Mesendoderm (in vitro differentiated cells): ENCODE measurements around the gene SYNE2.
"Not testable (repeated sequence)": the region's sequence is repeated elsewhere in the genome, so short reads cannot be mapped to it uniquely, and the experiment has no call there.

Experiments
- DNase-seq: peaks from one replicate; pipeline ENCODE4 v3.0.0; 2013
- H2AK5ac ChIP-seq: 2 replicates; pipeline ENCODE4 v1.6.1; 2013; ENCODE audit warnings: low read length, inconsistent platforms
- H2BK120ac ChIP-seq: 2 replicates; pipeline ENCODE4 v1.6.1; 2013; ENCODE audit warnings: low read depth, mild to moderate bottlenecking, low read length, moderate library complexity, mixed read lengths
- H2BK15ac ChIP-seq: replicated peaks from 2 replicates; pipeline ENCODE4 v1.6.1; 2013; ENCODE audit warnings: low read depth, mild to moderate bottlenecking, moderate library complexity
- H2BK5ac ChIP-seq: 2 replicates; pipeline ENCODE4 v1.6.1; 2013; ENCODE audit warnings: low read length, inconsistent platforms
- H3K18ac ChIP-seq: 2 replicates; pipeline ENCODE4 v1.6.1; 2013; ENCODE audit warnings: mild to moderate bottlenecking, low read length, mixed read lengths
- H3K23ac ChIP-seq: one replicate; pipeline ENCODE4 v1.6.1; 2013; ENCODE audit warnings: low read length
- H3K27ac ChIP-seq: 2 replicates; pipeline ENCODE4 v1.5.1; 2013; ENCODE audit warnings: low read depth, mild to moderate bottlenecking, inconsistent platforms, low read length, moderate library complexity
- H3K27me3 ChIP-seq: 2 replicates; pipeline ENCODE4 v1.6.1; 2013; ENCODE audit warnings: low read length, control low read depth, mild to moderate bottlenecking, inconsistent platforms; ENCODE audit not compliant: insufficient read depth, poor library complexity
- H3K36me3 ChIP-seq: 2 replicates; pipeline ENCODE4 v1.6.1; 2013; ENCODE audit warnings: low read length, inconsistent platforms; ENCODE audit not compliant: control insufficient read depth, insufficient read depth
- H3K4ac ChIP-seq: one replicate; pipeline ENCODE4 v1.6.1; 2013; ENCODE audit warnings: low read depth, mild to moderate bottlenecking, low read length, moderate library complexity
- H3K4me1 ChIP-seq: 2 replicates; pipeline ENCODE4 v1.6.1; 2013; ENCODE audit warnings: low read depth, low read length, inconsistent platforms; ENCODE audit not compliant: control insufficient read depth
- H3K4me2 ChIP-seq: 2 replicates; pipeline ENCODE4 v1.6.1; 2013; ENCODE audit warnings: low read length
- H3K4me3 ChIP-seq: 2 replicates; pipeline ENCODE4 v1.5.1; 2013; ENCODE audit warnings: mild to moderate bottlenecking, low read length
- H3K56ac ChIP-seq: one replicate; pipeline ENCODE4 v1.6.1; 2013; ENCODE audit warnings: low read length
- H3K79me1 ChIP-seq: 2 replicates; pipeline ENCODE4 v1.6.1; 2013; ENCODE audit warnings: low read length, inconsistent platforms
- H3K79me2 ChIP-seq: 2 replicates; pipeline ENCODE4 v1.6.1; 2013; ENCODE audit warnings: mild to moderate bottlenecking, low read length; ENCODE audit not compliant: control insufficient read depth, insufficient read depth
- H3K9ac ChIP-seq: 2 replicates; pipeline ENCODE4 v1.6.1; 2013; ENCODE audit warnings: low read length, inconsistent platforms
- H4K5ac ChIP-seq: one replicate; pipeline ENCODE4 v1.6.1; 2013; ENCODE audit warnings: low read length
- H4K8ac ChIP-seq: one replicate; pipeline ENCODE4 v1.6.1; 2013; ENCODE audit warnings: low read depth, mild to moderate bottlenecking, control low read depth, low read length, moderate library complexity
- WGBS: extraction: QIAGEN DNeasy Blood & Tissue Kit; methylation state at CpG from one replicate; pipeline ENCODE4 v1.1.7; 2013; ENCODE audit warnings: low lambda C conversion rate, missing lambda C conversion rate; ENCODE audit not compliant: insufficient coverage; ENCODE audit errors: extremely low coverage; 5-methylcytosine and 5-hydroxymethylcytosine counted together

The SYNE2 gene

DNA sequence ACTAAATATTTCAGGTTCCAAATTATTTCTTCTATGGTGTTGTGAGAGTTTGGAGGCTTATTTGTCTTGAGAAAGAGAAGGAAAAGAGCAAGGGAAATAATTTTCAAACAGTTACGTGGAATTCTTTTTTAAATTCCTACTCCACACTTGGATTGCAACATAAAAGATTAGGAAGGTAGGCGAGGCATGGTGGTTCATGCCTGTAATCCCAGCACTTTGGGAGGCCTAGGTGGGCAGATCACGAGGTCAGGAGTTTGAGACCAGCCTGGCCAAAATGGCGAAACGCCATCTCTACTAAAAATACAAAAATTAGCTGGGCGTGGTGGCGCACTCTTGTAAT is 265.6 kb downstream of the SYNE2 start:
- not testable (repeated sequence) for H2BK15ac ChIP-seq, H3K18ac ChIP-seq, H3K36me3 ChIP-seq, H3K79me2 ChIP-seq, H4K8ac ChIP-seq, H3K4me2 ChIP-seq, H2AK5ac ChIP-seq, H4K5ac ChIP-seq, H3K4me1 ChIP-seq, H3K4ac ChIP-seq, H2BK5ac ChIP-seq, H3K27me3 ChIP-seq, H3K23ac ChIP-seq, H3K27ac ChIP-seq, H3K56ac ChIP-seq, H3K4me3 ChIP-seq, H3K79me1 ChIP-seq, DNase-seq, H2BK120ac ChIP-seq, H3K9ac ChIP-seq
- no CpG with 5 or more reads among the region's 7 CpGs for WGBS

DNA sequence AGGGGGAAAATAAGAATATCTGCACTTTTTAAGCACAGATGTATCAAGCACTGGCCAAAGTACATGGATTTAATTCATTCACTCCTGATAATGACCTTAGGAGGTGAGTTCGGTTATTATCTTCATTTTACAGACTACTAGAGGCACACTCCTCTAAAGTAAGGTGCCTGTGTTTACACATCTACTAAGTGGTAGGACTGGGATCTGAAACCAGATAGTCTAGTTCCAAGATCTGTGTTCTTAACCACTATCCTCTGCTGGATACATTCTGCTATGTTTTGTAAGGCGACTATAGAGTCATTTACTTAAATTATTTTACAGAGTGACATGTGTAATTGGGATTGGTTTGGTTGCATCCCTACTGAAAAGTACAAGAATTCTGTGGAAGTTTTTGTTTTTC is 266.1 kb downstream of the SYNE2 start:
- no peaks in the 10 kb centered on the region for H3K36me3 ChIP-seq
- H3K4me3 ChIP-seq: no peak overlapping the region
- WGBS: no CpG with 5 or more reads among the region's 2 CpGs

DNA sequence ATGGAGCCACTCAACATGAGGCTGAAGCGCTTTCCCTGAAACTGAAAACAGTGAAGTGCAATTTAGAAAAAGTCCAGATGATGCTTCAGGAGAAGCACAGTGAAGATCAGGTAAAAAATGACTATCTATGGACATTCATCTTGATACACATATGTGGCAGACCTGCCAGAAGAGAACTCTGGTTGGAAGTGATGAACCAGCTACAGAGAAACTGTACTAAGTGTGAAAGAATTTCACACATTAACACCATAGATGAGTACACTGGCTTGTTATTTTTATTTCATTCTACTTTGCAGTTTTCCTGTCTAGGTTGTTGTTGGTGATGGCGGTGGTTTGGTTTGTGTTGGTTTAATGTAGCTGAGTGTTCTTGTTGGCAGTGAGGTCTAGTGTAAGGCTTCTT is 266.7 kb downstream of the SYNE2 start:
- no peak overlapping the region for H3K4me3 ChIP-seq
- H3K4me1 ChIP-seq: no peaks in the 10 kb centered on the region
- H3K27ac ChIP-seq: no peak overlapping the region
- H3K23ac ChIP-seq: no peak overlapping the region
- no peaks in the 10 kb centered on the region for H3K79me1 ChIP-seq
- no peak overlapping the region for H4K8ac ChIP-seq
- no peak overlapping the region for H2BK5ac ChIP-seq
- no peak overlapping the region for H2BK15ac ChIP-seq
- no peaks in the 10 kb centered on the region for H3K36me3 ChIP-seq
- H3K56ac ChIP-seq: no peak overlapping the region
- H3K4ac ChIP-seq: no peak overlapping the region
- H3K79me2 ChIP-seq: no peaks in the 10 kb centered on the region
- WGBS: 100% methylated on average over 1 of the region's 2 CpGs
- no peaks in the 10 kb centered on the region for H3K27me3 ChIP-seq
- H4K5ac ChIP-seq: no peak overlapping the region
- no peak overlapping the region for H3K18ac ChIP-seq
- H3K4me2 ChIP-seq: no peak overlapping the region
- peak; percentile 44 for DNase-seq
- H2BK120ac ChIP-seq: no peak overlapping the region
- H2AK5ac ChIP-seq: no peak overlapping the region
- H3K9ac ChIP-seq: no peak overlapping the region

More for the DNA sequence above, 266.1 kb downstream of the SYNE2 start:
- Histone ChIP-seq H2BK5ac (no peak overlapping the region), H2BK120ac (no peak overlapping the region), H3K27me3 (no peaks in the 10 kb centered on the region), H3K9ac (no peak overlapping the region), H3K4me2 (no peak overlapping the region), H3K4me1 (no peaks in the 10 kb centered on the region), H3K79me2 (no peaks in the 10 kb centered on the region), H2AK5ac (no peak overlapping the region), H3K27ac (no peak overlapping the region), H3K56ac (no peak overlapping the region), H4K5ac (no peak overlapping the region), H3K4ac (no peak overlapping the region), H3K18ac (no peak overlapping the region), H4K8ac (no peak overlapping the region), H2BK15ac (no peak overlapping the region), H3K23ac (no peak overlapping the region), H3K79me1 (no peaks in the 10 kb centered on the region)
- DNase-seq: no peak

DNA sequence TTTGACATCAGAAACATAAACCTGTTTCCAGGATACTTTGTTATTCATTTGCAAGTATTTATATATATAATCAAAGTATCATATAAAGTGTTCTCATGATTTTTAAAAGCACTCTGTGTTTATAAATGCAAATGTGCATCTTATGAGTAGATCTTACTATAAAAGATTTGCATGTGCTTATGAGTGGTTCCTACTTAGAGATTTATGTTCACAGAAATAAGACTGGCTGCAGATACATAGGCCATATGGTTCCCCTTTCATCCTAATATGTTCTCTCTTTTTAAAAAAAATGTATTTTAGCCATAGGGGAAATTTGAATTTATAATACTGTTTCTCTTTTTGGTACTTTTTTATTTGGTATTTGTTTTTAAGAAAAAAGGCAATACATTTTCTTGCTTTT is 267.2 kb downstream of the SYNE2 start:
- no peak for DNase-seq
- Histone ChIP-seq H3K9ac (no peak overlapping the region), H4K8ac (no peak overlapping the region), H3K36me3 (no peaks in the 10 kb centered on the region), H3K4me3 (no peak overlapping the region), H3K79me2 (no peaks in the 10 kb centered on the region), H4K5ac (no peak overlapping the region), H3K18ac (no peak overlapping the region), H3K4me1 (no peaks in the 10 kb centered on the region), H2BK120ac (no peak overlapping the region), H2BK5ac (no peak overlapping the region), H3K23ac (no peak overlapping the region), H3K79me1 (no peaks in the 10 kb centered on the region), H3K56ac (no peak overlapping the region), H2AK5ac (no peak overlapping the region), H3K27me3 (no peaks in the 10 kb centered on the region), H3K4ac (no peak overlapping the region), H3K27ac (no peak overlapping the region), H3K4me2 (no peak overlapping the region), H2BK15ac (no peak overlapping the region)

DNA sequence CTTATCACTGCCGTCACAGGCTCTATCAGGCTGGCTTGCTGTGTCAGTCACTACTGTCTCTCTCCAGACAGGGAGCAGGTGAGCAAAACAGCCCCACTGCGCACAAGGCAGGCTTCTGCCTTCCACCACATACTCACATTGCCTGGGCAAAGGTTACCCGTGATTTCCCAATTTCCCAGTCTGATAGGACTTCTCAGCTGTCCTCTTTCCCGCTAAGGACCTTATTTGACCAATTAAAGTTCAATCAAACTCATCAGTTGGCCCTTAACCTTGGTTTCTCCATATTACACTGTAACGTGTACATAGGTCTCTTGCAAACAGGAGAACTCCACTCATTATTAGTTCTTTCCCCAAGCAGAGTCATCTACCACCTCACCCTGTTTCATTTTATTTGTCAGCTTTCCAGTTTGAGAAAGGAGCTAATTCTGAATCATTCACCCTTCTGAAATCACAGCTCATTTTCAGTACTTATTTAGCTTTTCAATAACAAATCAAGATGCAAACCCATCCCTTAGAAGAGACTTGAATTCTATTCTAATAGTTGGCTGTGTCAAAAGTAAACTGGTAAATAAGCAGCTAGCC is 270.5 kb downstream of the SYNE2 start:
- Histone ChIP-seq H2BK15ac (no peak overlapping the region), H3K23ac (no peak overlapping the region), H3K9ac (no peak overlapping the region), H3K4me1 (no peaks in the 10 kb centered on the region), H2BK120ac (no peak overlapping the region), H4K8ac (no peak overlapping the region), H3K56ac (no peak overlapping the region), H3K4me3 (no peak overlapping the region), H2AK5ac (no peak overlapping the region), H3K79me2 (no peaks in the 10 kb centered on the region), H3K18ac (no peak overlapping the region), H3K27me3 (no peaks in the 10 kb centered on the region), H3K79me1 (no peaks in the 10 kb centered on the region), H4K5ac (no peak overlapping the region), H3K27ac (no peak overlapping the region), H3K36me3 (no peaks in the 10 kb centered on the region), H2BK5ac (no peak overlapping the region), H3K4ac (no peak overlapping the region), H3K4me2 (no peak overlapping the region)
- WGBS: no CpG with 5 or more reads among the region's 5 CpGs
- DNase-seq: no peak

DNA sequence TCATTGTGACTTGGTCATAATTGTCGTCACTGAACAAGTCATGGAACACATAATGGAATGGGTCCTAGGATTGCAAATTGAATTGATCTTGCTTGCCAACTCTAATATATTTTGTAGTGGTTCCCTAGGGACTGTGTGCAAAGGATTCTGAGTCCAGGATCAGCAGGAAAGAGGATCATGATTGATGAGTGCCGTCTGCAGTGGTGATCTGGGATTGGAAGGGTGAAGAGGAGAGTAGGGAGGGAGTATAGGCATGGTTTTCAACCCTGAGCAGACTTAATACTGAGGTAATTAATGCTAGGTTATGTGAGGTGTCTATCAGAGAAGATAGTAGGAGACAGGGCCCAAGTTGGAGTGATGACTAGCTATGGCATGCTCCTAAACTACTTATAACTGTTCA is 272.5 kb downstream of the SYNE2 start:
- DNase-seq: no peak
- H3K79me2 ChIP-seq: no peaks in the 10 kb centered on the region
- H3K4ac ChIP-seq: no peak overlapping the region
- no peak overlapping the region for H2BK15ac ChIP-seq
- no peak overlapping the region for H3K27ac ChIP-seq
- no peaks in the 10 kb centered on the region for H3K27me3 ChIP-seq
- H2BK120ac ChIP-seq: no peak overlapping the region
- no peak overlapping the region for H3K4me3 ChIP-seq
- H3K36me3 ChIP-seq: no peaks in the 10 kb centered on the region
- no peak overlapping the region for H3K9ac ChIP-seq
- no peak overlapping the region for H3K4me2 ChIP-seq
- H4K5ac ChIP-seq: no peak overlapping the region
- H3K18ac ChIP-seq: no peak overlapping the region
- H3K23ac ChIP-seq: no peak overlapping the region
- H3K4me1 ChIP-seq: no peaks in the 10 kb centered on the region
- H2AK5ac ChIP-seq: no peak overlapping the region
- H3K56ac ChIP-seq: no peak overlapping the region
- no peaks in the 10 kb centered on the region for H3K79me1 ChIP-seq
- no CpG with 5 or more reads among the region's 2 CpGs for WGBS
- peak overlapping the region; percentile 5 for H4K8ac ChIP-seq
- no peak overlapping the region for H2BK5ac ChIP-seq
